ENCODE measurements around the gene AXL. TPM values are rescaled to one million over a fixed set of nuclear protein-coding genes. Genes with fewer than 3 reads are reported as not detected.

The AXL gene
- total and polyA plus RNA-seq, 2 of the 13 experiments (the other 11 are each of a cell fraction or from before 2014, with no cell fraction given): 0.71 to 5.9 TPM

GRCh38 chr19:41264581-41265394 is 45.8 kb downstream of the AXL start (continued):
- no peak for TF ChIP-seq KLF11 (CRISPR knock-in tag; IDR thresholded peaks at IDR 0.05)
- TF ChIP-seq ZNF543 (CRISPR knock-in tag; IDR thresholded peaks at IDR 0.05): no peak
- TF ChIP-seq TP53 (CRISPR knock-in tag; conservative IDR thresholded peaks at IDR 0.05): no peak
- TF ChIP-seq SNRNP70 (IDR thresholded peaks at IDR 0.05; ENCODE audit: low read depth, low read length): no peak
- no peak for TF ChIP-seq MLX (CRISPR knock-in tag; IDR thresholded peaks at IDR 0.05)
- TF ChIP-seq HNRNPL (IDR thresholded peaks at IDR 0.05; ENCODE audit: low read depth, low read length): no peak
- no peak for TF ChIP-seq ZNF781 (CRISPR knock-in tag; IDR thresholded peaks at IDR 0.05; ENCODE audit: borderline replicate concordance, not compliant biosample characterization)
- TF ChIP-seq, protein P1, sequence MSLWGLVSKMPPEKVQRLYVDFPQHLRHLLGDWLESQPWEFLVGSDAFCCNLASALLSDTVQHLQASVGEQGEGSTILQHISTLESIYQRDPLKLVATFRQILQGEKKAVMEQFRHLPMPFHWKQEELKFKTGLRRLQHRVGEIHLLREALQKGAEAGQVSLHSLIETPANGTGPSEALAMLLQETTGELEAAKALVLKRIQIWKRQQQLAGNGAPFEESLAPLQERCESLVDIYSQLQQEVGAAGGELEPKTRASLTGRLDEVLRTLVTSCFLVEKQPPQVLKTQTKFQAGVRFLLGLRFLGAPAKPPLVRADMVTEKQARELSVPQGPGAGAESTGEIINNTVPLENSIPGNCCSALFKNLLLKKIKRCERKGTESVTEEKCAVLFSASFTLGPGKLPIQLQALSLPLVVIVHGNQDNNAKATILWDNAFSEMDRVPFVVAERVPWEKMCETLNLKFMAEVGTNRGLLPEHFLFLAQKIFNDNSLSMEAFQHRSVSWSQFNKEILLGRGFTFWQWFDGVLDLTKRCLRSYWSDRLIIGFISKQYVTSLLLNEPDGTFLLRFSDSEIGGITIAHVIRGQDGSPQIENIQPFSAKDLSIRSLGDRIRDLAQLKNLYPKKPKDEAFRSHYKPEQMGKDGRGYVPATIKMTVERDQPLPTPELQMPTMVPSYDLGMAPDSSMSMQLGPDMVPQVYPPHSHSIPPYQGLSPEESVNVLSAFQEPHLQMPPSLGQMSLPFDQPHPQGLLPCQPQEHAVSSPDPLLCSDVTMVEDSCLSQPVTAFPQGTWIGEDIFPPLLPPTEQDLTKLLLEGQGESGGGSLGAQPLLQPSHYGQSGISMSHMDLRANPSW (CRISPR knock-in tag; IDR thresholded peaks at IDR 0.05; ENCODE audit: borderline replicate concordance): no peak
- TF ChIP-seq ZNF558 (CRISPR knock-in tag; IDR thresholded peaks at IDR 0.05; ENCODE audit: borderline replicate concordance): peak; percentile 35; the same call in 1 of the 2 replicates
- TF ChIP-seq, protein P2, sequence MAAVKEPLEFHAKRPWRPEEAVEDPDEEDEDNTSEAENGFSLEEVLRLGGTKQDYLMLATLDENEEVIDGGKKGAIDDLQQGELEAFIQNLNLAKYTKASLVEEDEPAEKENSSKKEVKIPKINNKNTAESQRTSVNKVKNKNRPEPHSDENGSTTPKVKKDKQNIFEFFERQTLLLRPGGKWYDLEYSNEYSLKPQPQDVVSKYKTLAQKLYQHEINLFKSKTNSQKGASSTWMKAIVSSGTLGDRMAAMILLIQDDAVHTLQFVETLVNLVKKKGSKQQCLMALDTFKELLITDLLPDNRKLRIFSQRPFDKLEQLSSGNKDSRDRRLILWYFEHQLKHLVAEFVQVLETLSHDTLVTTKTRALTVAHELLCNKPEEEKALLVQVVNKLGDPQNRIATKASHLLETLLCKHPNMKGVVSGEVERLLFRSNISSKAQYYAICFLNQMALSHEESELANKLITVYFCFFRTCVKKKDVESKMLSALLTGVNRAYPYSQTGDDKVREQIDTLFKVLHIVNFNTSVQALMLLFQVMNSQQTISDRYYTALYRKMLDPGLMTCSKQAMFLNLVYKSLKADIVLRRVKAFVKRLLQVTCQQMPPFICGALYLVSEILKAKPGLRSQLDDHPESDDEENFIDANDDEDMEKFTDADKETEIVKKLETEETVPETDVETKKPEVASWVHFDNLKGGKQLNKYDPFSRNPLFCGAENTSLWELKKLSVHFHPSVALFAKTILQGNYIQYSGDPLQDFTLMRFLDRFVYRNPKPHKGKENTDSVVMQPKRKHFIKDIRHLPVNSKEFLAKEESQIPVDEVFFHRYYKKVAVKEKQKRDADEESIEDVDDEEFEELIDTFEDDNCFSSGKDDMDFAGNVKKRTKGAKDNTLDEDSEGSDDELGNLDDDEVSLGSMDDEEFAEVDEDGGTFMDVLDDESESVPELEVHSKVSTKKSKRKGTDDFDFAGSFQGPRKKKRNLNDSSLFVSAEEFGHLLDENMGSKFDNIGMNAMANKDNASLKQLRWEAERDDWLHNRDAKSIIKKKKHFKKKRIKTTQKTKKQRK (IDR thresholded peaks at IDR 0.05; ENCODE audit: low read length): no peak
- TF ChIP-seq ZNF562 (CRISPR knock-in tag; IDR thresholded peaks at IDR 0.05; ENCODE audit: borderline replicate concordance): no peak
- no peak for TF ChIP-seq ATF4 (CRISPR knock-in tag; IDR thresholded peaks at IDR 0.05)
- no peak for TF ChIP-seq HHEX (CRISPR knock-in tag; IDR thresholded peaks at IDR 0.05)
- TF ChIP-seq KLF15 (CRISPR knock-in tag; IDR thresholded peaks at IDR 0.05; ENCODE audit: borderline replicate concordance): no peak; the same call in 1 of the 2 replicates
- TF ChIP-seq ZNF12 (CRISPR knock-in tag; IDR thresholded peaks at IDR 0.05): no peak
- no peak; the same call in 1 of the 2 replicates for TF ChIP-seq NRL (CRISPR knock-in tag; IDR thresholded peaks at IDR 0.05; ENCODE audit: borderline replicate concordance)
- peak; percentile 48; the same call in 1 of the 2 replicates for TF ChIP-seq ZNF275 (CRISPR knock-in tag; IDR thresholded peaks at IDR 0.05; ENCODE audit: borderline replicate concordance)
- no peak for TF ChIP-seq ZNF350 (CRISPR knock-in tag; IDR thresholded peaks at IDR 0.05; ENCODE audit: borderline replicate concordance, low read depth)
- no peak for TF ChIP-seq ZFP1 (CRISPR knock-in tag; IDR thresholded peaks at IDR 0.05)
- TF ChIP-seq ZNF30 (CRISPR knock-in tag; IDR thresholded peaks at IDR 0.05): no peak
- TF ChIP-seq RBFOX2 (IDR thresholded peaks at IDR 0.05; ENCODE audit: low read depth, low read length): peak; percentile 92

Measured in HepG2 (cell line).